ENCODE results near the gene GPR135. TPM values are rescaled to one million over a fixed set of nuclear protein-coding genes. Genes with fewer than 3 reads are reported as not detected.

The GPR135 gene
- total and polyA plus RNA-seq, 2 donors, result 0.38 to 0.52 TPM

- 99% methylated on average over 2 of the region's 2 CpGs for WGBS
These were observed 16.2 kb upstream of the GPR135 start for GRCh38 chr14:59481407-59481806.

DNA sequence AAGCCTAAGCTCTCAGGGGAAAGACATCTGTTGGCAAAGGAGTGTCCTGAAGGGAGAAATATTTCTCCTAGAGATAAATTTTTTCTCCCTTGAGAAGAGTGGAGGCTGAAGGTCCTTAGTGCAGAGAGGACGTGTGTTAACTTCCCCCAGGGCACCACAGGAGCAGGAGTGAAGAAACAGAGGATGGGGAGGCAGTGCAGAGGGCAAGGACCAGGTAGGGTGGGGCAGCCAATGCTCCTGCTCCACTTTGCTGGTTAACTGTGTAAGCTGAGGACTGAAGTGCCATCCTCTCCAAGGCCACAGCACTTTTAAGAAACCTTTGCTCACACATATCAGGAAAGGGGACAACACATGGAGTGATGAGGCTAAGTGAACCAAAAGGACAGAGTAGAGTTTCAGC lies 15.0 kb upstream of the GPR135 start:
- 94% methylated on average over 1 of the region's 1 CpG for WGBS
- H3K36me3 ChIP-seq (ENCODE audit: control insufficient read depth in 2 of 2, insufficient read depth in 2 of 2, low read length in 1 of 2), result peaks cover 0 to 5% of the 10 kb centered on the region in 2 donors
- H3K4me1 ChIP-seq (ENCODE audit: control insufficient read depth in 2 of 2, insufficient read depth in 2 of 2, low read length in 2 of 2), result peaks cover 8 to 12% of the 10 kb centered on the region in 2 donors
- no peak overlapping the region for H3K4me3 ChIP-seq (ENCODE audit: low read length in 2 of 2)
- no peak overlapping the region for H3K27ac ChIP-seq (ENCODE audit: low read depth in 1 of 2, low read length in 1 of 2)
- DNase-seq (ENCODE audit: low read depth in 6 of 9, low spot score in 9 of 9), result no peak
- no peaks in the 10 kb centered on the region for H3K9me3 ChIP-seq (ENCODE audit: control insufficient read depth in 2 of 2, insufficient read depth in 1 of 2, low read length in 1 of 2)
- H3K27me3 ChIP-seq (ENCODE audit: control insufficient read depth in 2 of 2, insufficient read depth in 1 of 2, low read length in 1 of 2), result no peaks in the 10 kb centered on the region

More at GRCh38 chr14:59481407-59481806, 16.2 kb upstream of the GPR135 start:
- Histone ChIP-seq H3K4me1 (ENCODE audit: control insufficient read depth in 2 of 2, insufficient read depth in 2 of 2, low read length in 2 of 2) (peaks cover 11 to 16% of the 10 kb centered on the region in 2 donors), H3K27me3 (ENCODE audit: control insufficient read depth in 2 of 2, insufficient read depth in 1 of 2, low read length in 1 of 2) (no peaks in the 10 kb centered on the region), H3K9me3 (ENCODE audit: control insufficient read depth in 2 of 2, insufficient read depth in 1 of 2, low read length in 1 of 2) (no peaks in the 10 kb centered on the region), H3K27ac (ENCODE audit: low read depth in 1 of 2, low read length in 1 of 2) (no peak overlapping the region), H3K36me3 (ENCODE audit: control insufficient read depth in 2 of 2, insufficient read depth in 2 of 2, low read length in 1 of 2) (no peaks in the 10 kb centered on the region), H3K4me3 (ENCODE audit: low read length in 2 of 2) (no peak overlapping the region)
- DNase-seq (ENCODE audit: low read depth in 6 of 9, low spot score in 9 of 9), result no peak

DNA sequence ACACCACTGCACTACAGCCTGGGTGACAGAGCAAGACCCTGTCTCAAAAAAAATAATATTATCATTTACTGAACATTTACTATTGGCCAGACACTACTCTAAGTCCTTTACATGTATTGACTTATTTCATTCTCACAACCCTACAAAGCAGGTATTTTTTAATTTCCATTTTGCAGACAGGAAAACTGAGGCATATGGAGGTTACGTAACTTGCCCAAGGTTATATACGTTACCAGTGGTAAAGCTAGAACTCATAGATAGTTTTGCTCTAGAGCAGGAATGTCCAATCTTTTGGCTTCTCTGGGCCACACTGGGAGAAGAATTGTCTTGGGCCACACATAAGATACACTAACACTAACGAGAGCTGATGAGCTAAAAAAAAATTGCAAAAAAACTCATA lies 13.4 kb upstream of the GPR135 start:
- Histone ChIP-seq H3K4me1 (ENCODE audit: control insufficient read depth in 2 of 2, insufficient read depth in 2 of 2, low read length in 2 of 2) (peaks cover 6 to 10% of the 10 kb centered on the region in 2 donors), H3K27ac (ENCODE audit: low read depth in 1 of 2, low read length in 1 of 2) (no peak overlapping the region), H3K4me3 (ENCODE audit: low read length in 2 of 2) (no peak overlapping the region), H3K9me3 (ENCODE audit: control insufficient read depth in 2 of 2, insufficient read depth in 1 of 2, low read length in 1 of 2) (no peaks in the 10 kb centered on the region), H3K27me3 (ENCODE audit: control insufficient read depth in 2 of 2, insufficient read depth in 1 of 2, low read length in 1 of 2) (no peaks in the 10 kb centered on the region), H3K36me3 (ENCODE audit: control insufficient read depth in 2 of 2, insufficient read depth in 2 of 2, low read length in 1 of 2) (peaks cover 0 to 10% of the 10 kb centered on the region in 2 donors)
- DNase-seq (ENCODE audit: low read depth in 6 of 9, low spot score in 9 of 9), result no peak
- over 99% methylated on average over 3 of the region's 3 CpGs for WGBS

DNA sequence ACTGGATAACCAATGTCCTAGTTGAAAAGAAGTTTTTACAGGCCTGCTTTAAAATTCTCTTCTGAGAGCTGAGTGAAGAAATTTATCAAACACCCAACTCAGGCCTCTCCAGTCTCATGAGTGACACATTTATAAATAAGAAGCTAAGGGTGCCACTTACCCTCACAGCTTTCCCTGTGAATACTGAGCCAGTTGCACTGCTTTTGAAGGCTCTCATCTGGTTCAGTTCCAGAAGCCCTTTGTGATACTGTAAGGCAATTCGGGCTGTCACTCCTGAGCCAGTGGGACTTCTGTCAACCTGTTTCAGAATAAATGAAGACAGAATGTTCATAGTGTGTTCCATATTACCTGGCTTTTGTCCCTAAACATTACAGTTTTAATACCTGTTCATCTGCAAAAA lies 10.5 kb upstream of the GPR135 start:
- Histone ChIP-seq H3K4me1 (ENCODE audit: control insufficient read depth in 2 of 2, insufficient read depth in 2 of 2, low read length in 2 of 2) (no peaks in the 10 kb centered on the region), H3K36me3 (ENCODE audit: control insufficient read depth in 2 of 2, insufficient read depth in 2 of 2, low read length in 1 of 2) (peaks cover 0 to 10% of the 10 kb centered on the region in 2 donors), H3K9me3 (ENCODE audit: control insufficient read depth in 2 of 2, insufficient read depth in 1 of 2, low read length in 1 of 2) (no peaks in the 10 kb centered on the region), H3K4me3 (ENCODE audit: low read length in 2 of 2) (no peak overlapping the region), H3K27me3 (ENCODE audit: control insufficient read depth in 2 of 2, insufficient read depth in 1 of 2, low read length in 1 of 2) (no peaks in the 10 kb centered on the region), H3K27ac (ENCODE audit: low read depth in 1 of 2, low read length in 1 of 2) (no peak overlapping the region)
- DNase-seq (ENCODE audit: low read depth in 6 of 9, low spot score in 9 of 9), result no peak
- 99% methylated on average over 1 of the region's 1 CpG for WGBS

- WGBS, result 88% methylated on average over 1 of the region's 1 CpG
- H3K4me1 ChIP-seq (ENCODE audit: control insufficient read depth in 2 of 2, insufficient read depth in 2 of 2, low read length in 2 of 2), result no peaks in the 10 kb centered on the region
- H3K27me3 ChIP-seq (ENCODE audit: control insufficient read depth in 2 of 2, insufficient read depth in 1 of 2, low read length in 1 of 2), result no peaks in the 10 kb centered on the region
- peaks cover 3 to 10% of the 10 kb centered on the region in 2 donors for H3K36me3 ChIP-seq (ENCODE audit: control insufficient read depth in 2 of 2, insufficient read depth in 2 of 2, low read length in 1 of 2)
- H3K4me3 ChIP-seq (ENCODE audit: low read length in 2 of 2), result no peak overlapping the region
- no peak overlapping the region for H3K27ac ChIP-seq (ENCODE audit: low read depth in 1 of 2, low read length in 1 of 2)
- DNase-seq (ENCODE audit: low read depth in 6 of 9, low spot score in 9 of 9), result no peak
- H3K9me3 ChIP-seq (ENCODE audit: control insufficient read depth in 2 of 2, insufficient read depth in 1 of 2, low read length in 1 of 2), result no peaks in the 10 kb centered on the region
These were observed 9.0 kb upstream of the GPR135 start for GRCh38 chr14:59474172-59474571.

GRCh38 chr14:59464486-59465315 lies 479 bp downstream of the GPR135 start:
- H3K27ac ChIP-seq (ENCODE audit: low read depth in 1 of 2, low read length in 1 of 2), result no peak overlapping the region
- H3K27me3 ChIP-seq (ENCODE audit: control insufficient read depth in 2 of 2, insufficient read depth in 1 of 2, low read length in 1 of 2), result peaks cover 8 to 29% of the 10 kb centered on the region in 2 donors
- H3K36me3 ChIP-seq (ENCODE audit: control insufficient read depth in 2 of 2, insufficient read depth in 2 of 2, low read length in 1 of 2), result no peaks in the 10 kb centered on the region
- peak overlapping the region; percentile 29 to 65 for H3K4me3 ChIP-seq (ENCODE audit: low read length in 2 of 2)
- DNase-seq (ENCODE audit: low read depth in 6 of 9, low spot score in 9 of 9), result peak in 3 of 9 donors; percentile 31 to 56 (median 35)
- under 1% methylated on average over 105 of the region's 105 CpGs for WGBS
- H3K4me1 ChIP-seq (ENCODE audit: control insufficient read depth in 2 of 2, insufficient read depth in 2 of 2, low read length in 2 of 2), result peaks cover 8 to 9% of the 10 kb centered on the region in 2 donors
- no peaks in the 10 kb centered on the region for H3K9me3 ChIP-seq (ENCODE audit: control insufficient read depth in 2 of 2, insufficient read depth in 1 of 2, low read length in 1 of 2)

DNA sequence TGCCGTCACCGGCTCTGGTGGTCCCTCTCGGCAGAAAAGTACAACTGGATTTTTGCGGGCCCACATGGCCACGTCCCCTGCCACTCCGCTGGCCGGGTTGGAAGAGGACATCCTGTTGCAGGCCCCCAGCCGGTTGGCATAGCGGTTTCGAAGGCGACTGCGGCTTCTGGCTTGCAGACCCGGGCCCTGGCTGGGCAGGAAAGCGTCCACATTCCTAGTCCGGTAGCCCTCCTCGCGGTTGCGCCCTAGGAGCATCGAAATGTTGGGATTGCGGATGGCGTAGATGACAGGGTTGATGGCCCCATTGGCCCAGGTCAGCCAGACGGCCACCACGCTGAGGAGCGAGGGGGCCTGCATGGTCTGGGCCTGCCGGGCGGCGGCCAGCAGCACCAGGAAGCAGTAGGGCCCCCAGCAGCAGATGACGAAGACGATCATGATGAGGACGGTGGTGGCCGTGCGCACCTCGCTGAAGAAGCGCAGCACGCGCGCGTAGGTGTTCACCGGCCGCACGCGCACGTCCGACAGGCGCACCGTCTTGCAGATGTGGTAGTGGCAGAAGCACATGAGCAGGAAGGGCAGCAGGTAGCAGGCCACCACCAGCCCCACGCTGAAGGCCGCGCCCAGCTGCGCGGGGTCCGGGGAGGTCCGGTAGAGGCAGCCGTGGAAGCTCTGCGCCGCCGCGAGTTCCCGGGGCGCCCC lies 1.2 kb downstream of the GPR135 start:
- no peaks in the 10 kb centered on the region for H3K36me3 ChIP-seq (ENCODE audit: control insufficient read depth in 2 of 2, insufficient read depth in 2 of 2, low read length in 1 of 2)
- WGBS, result 42% methylated on average over 60 of the region's 60 CpGs
- H3K4me3 ChIP-seq (ENCODE audit: low read length in 2 of 2), result peak overlapping the region; percentile 10 to 65
- peak in 1 of 9 donors; percentile 12 for DNase-seq (ENCODE audit: low read depth in 6 of 9, low spot score in 9 of 9)
- H3K27ac ChIP-seq (ENCODE audit: low read depth in 1 of 2, low read length in 1 of 2), result no peak overlapping the region
- peaks cover 8 to 29% of the 10 kb centered on the region in 2 donors for H3K27me3 ChIP-seq (ENCODE audit: control insufficient read depth in 2 of 2, insufficient read depth in 1 of 2, low read length in 1 of 2)
- H3K9me3 ChIP-seq (ENCODE audit: control insufficient read depth in 2 of 2, insufficient read depth in 1 of 2, low read length in 1 of 2), result no peaks in the 10 kb centered on the region
- H3K4me1 ChIP-seq (ENCODE audit: control insufficient read depth in 2 of 2, insufficient read depth in 2 of 2, low read length in 2 of 2), result peaks cover 8 to 9% of the 10 kb centered on the region in 2 donors

DNA sequence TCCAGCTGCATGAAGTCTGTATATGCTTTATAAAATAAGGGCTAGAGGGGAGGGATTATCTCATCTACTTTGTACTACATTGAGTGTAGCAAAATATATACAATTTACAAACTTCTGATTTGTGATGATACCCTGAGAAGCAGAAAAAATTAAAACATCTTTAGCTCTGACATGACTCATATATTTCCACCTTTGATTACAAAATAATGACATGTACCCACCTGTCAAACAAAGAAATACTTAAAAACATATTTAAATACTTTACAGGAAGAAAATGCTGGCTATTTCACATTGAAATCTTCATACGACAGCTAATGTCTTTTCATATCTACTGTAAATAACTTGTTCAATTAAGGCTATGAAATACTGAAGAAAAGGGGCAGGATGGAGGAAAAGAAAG lies 3.3 kb downstream of the GPR135 start:
- Histone ChIP-seq H3K36me3 (ENCODE audit: control insufficient read depth in 2 of 2, insufficient read depth in 2 of 2, low read length in 1 of 2) (no peaks in the 10 kb centered on the region), H3K4me1 (ENCODE audit: control insufficient read depth in 2 of 2, insufficient read depth in 2 of 2, low read length in 2 of 2) (peaks cover 8 to 9% of the 10 kb centered on the region in 2 donors), H3K27ac (ENCODE audit: low read depth in 1 of 2, low read length in 1 of 2) (no peak overlapping the region), H3K4me3 (ENCODE audit: low read length in 2 of 2) (no peak overlapping the region), H3K27me3 (ENCODE audit: control insufficient read depth in 2 of 2, insufficient read depth in 1 of 2, low read length in 1 of 2) (peaks cover 8 to 29% of the 10 kb centered on the region in 2 donors), H3K9me3 (ENCODE audit: control insufficient read depth in 2 of 2, insufficient read depth in 1 of 2, low read length in 1 of 2) (no peaks in the 10 kb centered on the region)
- 99% methylated on average over 1 of the region's 1 CpG for WGBS
- no peak for DNase-seq (ENCODE audit: low read depth in 6 of 9, low spot score in 9 of 9)

GRCh38 chr14:59460378-59460777 lies 4.8 kb downstream of the GPR135 start:
- no peak for DNase-seq (ENCODE audit: low read depth in 6 of 9, low spot score in 9 of 9)
- WGBS, result 99% methylated on average over 1 of the region's 1 CpG
- H3K27me3 ChIP-seq (ENCODE audit: control insufficient read depth in 2 of 2, insufficient read depth in 1 of 2, low read length in 1 of 2), result peaks cover 7 to 20% of the 10 kb centered on the region in 2 donors
- no peak overlapping the region for H3K27ac ChIP-seq (ENCODE audit: low read depth in 1 of 2, low read length in 1 of 2)
- H3K9me3 ChIP-seq (ENCODE audit: control insufficient read depth in 2 of 2, insufficient read depth in 1 of 2, low read length in 1 of 2), result no peaks in the 10 kb centered on the region
- no peaks in the 10 kb centered on the region for H3K36me3 ChIP-seq (ENCODE audit: control insufficient read depth in 2 of 2, insufficient read depth in 2 of 2, low read length in 1 of 2)
- peaks cover 7 to 8% of the 10 kb centered on the region in 2 donors for H3K4me1 ChIP-seq (ENCODE audit: control insufficient read depth in 2 of 2, insufficient read depth in 2 of 2, low read length in 2 of 2)
- H3K4me3 ChIP-seq (ENCODE audit: low read length in 2 of 2), result no peak overlapping the region

Data from thymus (tissue), 11 donors.